GM12878 (cell line): ENCODE data around the gene RCBTB2. TPM values are rescaled to one million over a fixed set of nuclear protein-coding genes. Genes with fewer than 3 reads are reported as not detected.

ENCODE experiments used
- BRCA1 ChIP-seq: IDR thresholded peaks from 2 replicates; pipeline ENCODE4 v1.6.1; 2011; ENCODE audit warnings: low read depth, low read length, improper control_type of control experiment
- CBX5 ChIP-seq: sonication (generic); IDR thresholded peaks from 2 replicates; pipeline ENCODE4 v1.6.1; 2016; ENCODE audit warnings: low read depth, moderate library complexity, mild to moderate bottlenecking, inconsistent platforms
- HDGF ChIP-seq: fragments of 450-650 bp; IDR thresholded peaks from 2 replicates; pipeline ENCODE4 v1.6.1; 2016; ENCODE audit warnings: antibody characterized with exemption
- MYB ChIP-seq: fragments of 150-350 bp; IDR thresholded peaks from 2 replicates; pipeline ENCODE4 v1.6.1; 2014; ENCODE audit warnings: mild to moderate bottlenecking, low read depth, low read length, borderline replicate concordance
- NFIC ChIP-seq: IDR thresholded peaks from 2 replicates; pipeline ENCODE4 v1.6.1; 2012; ENCODE audit warnings: low read depth, mild to moderate bottlenecking, inconsistent platforms, low read length, moderate library complexity
- NFYA ChIP-seq: IDR thresholded peaks from 2 replicates; pipeline ENCODE4 v1.6.1; 2011; ENCODE audit warnings: low read depth, mild to moderate bottlenecking, low read length, improper control_type of control experiment, borderline replicate concordance
- NR2C2 ChIP-seq: IDR thresholded peaks from 2 replicates; pipeline ENCODE4 v1.6.1; 2011; ENCODE audit warnings: borderline replicate concordance, low read depth; ENCODE audit not compliant: control insufficient read depth, insufficient read length
- NR2F1 ChIP-seq: fragments of 450-650 bp; conservative IDR thresholded peaks from 2 replicates; pipeline ENCODE4 v1.6.1; 2017; ENCODE audit warnings: mild to moderate bottlenecking
- PAX5 ChIP-seq: IDR thresholded peaks from 2 replicates; pipeline ENCODE4 v1.6.1; 2011; ENCODE audit warnings: low read depth, low read length, borderline replicate concordance
- RELA ChIP-seq: fragments of 450-650 bp; IDR thresholded peaks from 2 replicates; pipeline ENCODE4 v1.8.0; 2014; ENCODE audit warnings: borderline replicate concordance; ENCODE audit not compliant: partially characterized antibody
- RUNX3 ChIP-seq: IDR thresholded peaks from 2 replicates; pipeline ENCODE4 v1.6.1; 2012; ENCODE audit warnings: low read length, inconsistent platforms
- SRF ChIP-seq, 2 experiments: IDR thresholded peaks; 2 replicates each; pipeline ENCODE4 v1.6.1; 2011; ENCODE audit warnings: low read depth in 2 of 2, low read length in 2 of 2, mild to moderate bottlenecking in 1 of 2, moderate library complexity in 1 of 2
- TAF1 ChIP-seq: IDR thresholded peaks from 2 replicates; pipeline ENCODE4 v1.6.1; 2011; ENCODE audit warnings: mild to moderate bottlenecking, low read depth, low read length, borderline replicate concordance
- TCF7 ChIP-seq: IDR thresholded peaks from 2 replicates; pipeline ENCODE4 v1.6.1; 2014; ENCODE audit warnings: antibody characterized with exemption, borderline replicate concordance
- ZNF207 ChIP-seq: fragments of 450-650 bp; IDR thresholded peaks from 2 replicates; pipeline ENCODE4 v1.6.1; 2014; ENCODE audit warnings: antibody characterized with exemption, mild to moderate bottlenecking, borderline replicate concordance
- ZNF622 ChIP-seq: fragments of 450-650 bp; IDR thresholded peaks from 2 replicates; pipeline ENCODE4 v1.6.1; 2017; ENCODE audit warnings: mild to moderate bottlenecking, inconsistent platforms
- ZZZ3 ChIP-seq: IDR thresholded peaks from 2 replicates; pipeline ENCODE4 v1.6.1; 2011; ENCODE audit warnings: low read depth; ENCODE audit not compliant: control insufficient read depth, insufficient read length
- polyA plus RNA-seq, 11 experiments: library from polyadenylated mRNA; depleted of rRNA in 4 of 11; unstranded in 6 of 11; stranded (reverse) in 5 of 11; fragments of >200 nt; fragmentation: Nextera tagmentation in 4 of 11; fragmentation: Illumina TruSeq in 1 of 11; extraction: Ambion mirVana in 4 of 11; extraction: Trizol in 1 of 11; gene quantifications; 1 replicate in 1 of 11; 2 replicates in 10 of 11; pipeline versions ENCODE4 v1.2.1 to v1.2.3, GENCODE V29; 2011 to 2016; ENCODE audit warnings: inconsistent platforms in 2 of 11, missing spikeins in 2 of 11, low read depth in 1 of 11
- total RNA-seq, 4 experiments: library from RNA; depleted of rRNA in 3 of 4; stranded (reverse); fragments of >200 nt in 3 of 4; fragmentation: Illumina TruSeq in 1 of 4; extraction: Trizol in 1 of 4; gene quantifications; 2 replicates each; pipeline versions ENCODE4 v1.2.1 to v1.2.3, GENCODE V29; 2013 to 2021
- TF ChIP-seq, protein P1 (sequence below): fragments of 450-650 bp; IDR thresholded peaks from 2 replicates; pipeline ENCODE4 v1.6.1; 2018; ENCODE audit warnings: mild to moderate bottlenecking, low read depth, moderate library complexity; ENCODE audit not compliant: partially characterized antibody
- TF ChIP-seq, protein P2 (sequence below): IDR thresholded peaks from 2 replicates; pipeline ENCODE4 v1.6.1; 2012; ENCODE audit warnings: low read length, inconsistent platforms
- TF ChIP-seq, protein P3 (sequence below): fragments of 150-350 bp; IDR thresholded peaks from 2 replicates; pipeline ENCODE4 v1.6.1; 2016; ENCODE audit warnings: low read depth, low read length
- TF ChIP-seq, protein P4 (sequence below): IDR thresholded peaks from 2 replicates; pipeline ENCODE4 v1.6.1; 2011; ENCODE audit warnings: low read depth, low read length, improper control_type of control experiment, borderline replicate concordance

Gene RCBTB2
- total and polyA plus RNA-seq, 10 of the 15 experiments (the other 5 are each of a cell fraction or from before 2014, with no cell fraction given): 5.0 to 16.0 (median 8.5) TPM

DNA sequence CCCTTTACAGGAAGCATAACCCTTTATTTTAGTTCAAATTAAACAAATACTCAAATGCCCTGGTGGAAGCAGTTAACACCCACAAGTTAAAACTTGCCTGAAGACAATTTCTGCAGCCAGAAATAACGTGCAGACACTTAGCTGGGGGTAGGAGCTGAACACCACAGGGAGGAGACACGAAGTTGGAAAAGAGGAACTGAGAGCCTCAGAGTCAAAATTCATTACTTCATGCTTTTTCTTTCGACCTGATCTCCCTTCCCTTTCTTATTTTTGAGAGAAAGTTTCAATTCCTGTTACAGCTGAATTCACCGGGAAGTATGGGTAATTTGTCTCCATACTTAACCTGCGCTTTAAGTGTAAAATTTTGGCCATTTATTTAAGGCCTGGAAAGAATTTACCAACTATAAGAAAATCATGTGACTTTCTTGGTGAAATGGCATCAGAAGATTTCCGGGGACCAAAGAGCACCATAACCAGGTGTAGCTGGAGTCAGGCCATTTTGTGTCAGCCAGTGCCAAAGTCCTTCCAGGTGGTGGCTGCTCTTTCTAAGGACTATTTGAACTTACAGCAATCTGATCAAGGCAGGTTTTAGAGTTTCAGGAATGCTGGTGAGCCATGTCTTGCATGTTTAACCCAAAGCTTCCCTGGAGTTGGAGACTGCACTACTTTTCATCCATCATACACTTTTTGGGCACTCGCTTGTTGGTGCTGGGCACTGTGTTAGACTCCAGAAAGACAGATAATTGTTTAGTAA lies 46.5 kb upstream of the RCBTB2 start (continued):
- TF ChIP-seq BRCA1 (no peak), PAX5 (peak; percentile 96), MYB (no peak), CBX5 (peak; percentile 88), RELA (no peak), HDGF (no peak), NFYA (no peak), TAF1 (no peak), RUNX3 (peak; percentile 99), NR2F1 (peak; percentile 57), NFIC (peak; percentile 99), TCF7 (no peak), ZNF622 (no peak), SRF (IDR thresholded peaks at IDR 0.05; ENCODE audit: low read depth in 2 of 2, low read length in 2 of 2) (peak in 1 of 2 experiments; percentile 75; a peak in 2 of 4 replicates), ZNF207 (no peak), ZZZ3 (no peak), NR2C2 (no peak)
- TF ChIP-seq, protein P1, sequence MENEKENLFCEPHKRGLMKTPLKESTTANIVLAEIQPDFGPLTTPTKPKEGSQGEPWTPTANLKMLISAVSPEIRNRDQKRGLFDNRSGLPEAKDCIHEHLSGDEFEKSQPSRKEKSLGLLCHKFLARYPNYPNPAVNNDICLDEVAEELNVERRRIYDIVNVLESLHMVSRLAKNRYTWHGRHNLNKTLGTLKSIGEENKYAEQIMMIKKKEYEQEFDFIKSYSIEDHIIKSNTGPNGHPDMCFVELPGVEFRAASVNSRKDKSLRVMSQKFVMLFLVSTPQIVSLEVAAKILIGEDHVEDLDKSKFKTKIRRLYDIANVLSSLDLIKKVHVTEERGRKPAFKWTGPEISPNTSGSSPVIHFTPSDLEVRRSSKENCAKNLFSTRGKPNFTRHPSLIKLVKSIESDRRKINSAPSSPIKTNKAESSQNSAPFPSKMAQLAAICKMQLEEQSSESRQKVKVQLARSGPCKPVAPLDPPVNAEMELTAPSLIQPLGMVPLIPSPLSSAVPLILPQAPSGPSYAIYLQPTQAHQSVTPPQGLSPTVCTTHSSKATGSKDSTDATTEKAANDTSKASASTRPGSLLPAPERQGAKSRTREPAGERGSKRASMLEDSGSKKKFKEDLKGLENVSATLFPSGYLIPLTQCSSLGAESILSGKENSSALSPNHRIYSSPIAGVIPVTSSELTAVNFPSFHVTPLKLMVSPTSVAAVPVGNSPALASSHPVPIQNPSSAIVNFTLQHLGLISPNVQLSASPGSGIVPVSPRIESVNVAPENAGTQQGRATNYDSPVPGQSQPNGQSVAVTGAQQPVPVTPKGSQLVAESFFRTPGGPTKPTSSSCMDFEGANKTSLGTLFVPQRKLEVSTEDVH: no peak
- TF ChIP-seq, protein P2, sequence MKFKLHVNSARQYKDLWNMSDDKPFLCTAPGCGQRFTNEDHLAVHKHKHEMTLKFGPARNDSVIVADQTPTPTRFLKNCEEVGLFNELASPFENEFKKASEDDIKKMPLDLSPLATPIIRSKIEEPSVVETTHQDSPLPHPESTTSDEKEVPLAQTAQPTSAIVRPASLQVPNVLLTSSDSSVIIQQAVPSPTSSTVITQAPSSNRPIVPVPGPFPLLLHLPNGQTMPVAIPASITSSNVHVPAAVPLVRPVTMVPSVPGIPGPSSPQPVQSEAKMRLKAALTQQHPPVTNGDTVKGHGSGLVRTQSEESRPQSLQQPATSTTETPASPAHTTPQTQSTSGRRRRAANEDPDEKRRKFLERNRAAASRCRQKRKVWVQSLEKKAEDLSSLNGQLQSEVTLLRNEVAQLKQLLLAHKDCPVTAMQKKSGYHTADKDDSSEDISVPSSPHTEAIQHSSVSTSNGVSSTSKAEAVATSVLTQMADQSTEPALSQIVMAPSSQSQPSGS: peak; percentile 98
- TF ChIP-seq, protein P3, sequence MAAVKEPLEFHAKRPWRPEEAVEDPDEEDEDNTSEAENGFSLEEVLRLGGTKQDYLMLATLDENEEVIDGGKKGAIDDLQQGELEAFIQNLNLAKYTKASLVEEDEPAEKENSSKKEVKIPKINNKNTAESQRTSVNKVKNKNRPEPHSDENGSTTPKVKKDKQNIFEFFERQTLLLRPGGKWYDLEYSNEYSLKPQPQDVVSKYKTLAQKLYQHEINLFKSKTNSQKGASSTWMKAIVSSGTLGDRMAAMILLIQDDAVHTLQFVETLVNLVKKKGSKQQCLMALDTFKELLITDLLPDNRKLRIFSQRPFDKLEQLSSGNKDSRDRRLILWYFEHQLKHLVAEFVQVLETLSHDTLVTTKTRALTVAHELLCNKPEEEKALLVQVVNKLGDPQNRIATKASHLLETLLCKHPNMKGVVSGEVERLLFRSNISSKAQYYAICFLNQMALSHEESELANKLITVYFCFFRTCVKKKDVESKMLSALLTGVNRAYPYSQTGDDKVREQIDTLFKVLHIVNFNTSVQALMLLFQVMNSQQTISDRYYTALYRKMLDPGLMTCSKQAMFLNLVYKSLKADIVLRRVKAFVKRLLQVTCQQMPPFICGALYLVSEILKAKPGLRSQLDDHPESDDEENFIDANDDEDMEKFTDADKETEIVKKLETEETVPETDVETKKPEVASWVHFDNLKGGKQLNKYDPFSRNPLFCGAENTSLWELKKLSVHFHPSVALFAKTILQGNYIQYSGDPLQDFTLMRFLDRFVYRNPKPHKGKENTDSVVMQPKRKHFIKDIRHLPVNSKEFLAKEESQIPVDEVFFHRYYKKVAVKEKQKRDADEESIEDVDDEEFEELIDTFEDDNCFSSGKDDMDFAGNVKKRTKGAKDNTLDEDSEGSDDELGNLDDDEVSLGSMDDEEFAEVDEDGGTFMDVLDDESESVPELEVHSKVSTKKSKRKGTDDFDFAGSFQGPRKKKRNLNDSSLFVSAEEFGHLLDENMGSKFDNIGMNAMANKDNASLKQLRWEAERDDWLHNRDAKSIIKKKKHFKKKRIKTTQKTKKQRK: no peak
- TF ChIP-seq, protein P4, sequence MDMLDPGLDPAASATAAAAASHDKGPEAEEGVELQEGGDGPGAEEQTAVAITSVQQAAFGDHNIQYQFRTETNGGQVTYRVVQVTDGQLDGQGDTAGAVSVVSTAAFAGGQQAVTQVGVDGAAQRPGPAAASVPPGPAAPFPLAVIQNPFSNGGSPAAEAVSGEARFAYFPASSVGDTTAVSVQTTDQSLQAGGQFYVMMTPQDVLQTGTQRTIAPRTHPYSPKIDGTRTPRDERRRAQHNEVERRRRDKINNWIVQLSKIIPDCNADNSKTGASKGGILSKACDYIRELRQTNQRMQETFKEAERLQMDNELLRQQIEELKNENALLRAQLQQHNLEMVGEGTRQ: no peak; the same call in 1 of the 2 replicates
